OCI-LY3 (cell line): ENCODE measurements around the gene NCKAP5.

Experiments
- EZH2phosphoT487 ChIP-seq: fragments of 200-600 bp; shearing (Covaris generic); IDR thresholded peaks from 2 replicates; pipeline ENCODE4 v1.6.1; 2018; ENCODE audit warnings: antibody characterized with exemption, mixed run types, low read depth
- TF ChIP-seq, protein P1 (sequence below): fragments of 200-600, 300-600 bp; sonication (generic); IDR thresholded peaks from 2 replicates; pipeline ENCODE4 v1.5.1; 2014; ENCODE audit warnings: antibody characterized with exemption, low read length, low read depth

DNA sequence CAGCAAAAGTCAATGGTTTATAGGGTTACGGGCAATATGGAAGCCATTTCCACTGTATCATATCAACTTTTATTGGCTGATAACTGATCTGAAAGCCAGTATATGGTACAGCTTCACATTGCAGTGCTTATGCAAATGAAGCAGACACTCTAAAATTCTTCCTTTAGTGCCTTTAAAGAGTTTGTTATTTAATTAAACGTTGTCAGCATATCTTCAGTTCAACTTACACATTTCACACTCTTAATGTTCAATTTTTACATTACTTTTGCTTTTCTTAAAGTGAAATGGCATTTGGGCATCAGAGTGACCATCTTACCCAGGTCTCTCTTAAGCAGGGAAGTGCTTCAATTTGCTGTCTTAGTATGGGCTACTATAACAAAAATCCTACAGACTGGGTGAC lies 420.1 kb downstream of the NCKAP5 start:
- TF ChIP-seq, protein P1, sequence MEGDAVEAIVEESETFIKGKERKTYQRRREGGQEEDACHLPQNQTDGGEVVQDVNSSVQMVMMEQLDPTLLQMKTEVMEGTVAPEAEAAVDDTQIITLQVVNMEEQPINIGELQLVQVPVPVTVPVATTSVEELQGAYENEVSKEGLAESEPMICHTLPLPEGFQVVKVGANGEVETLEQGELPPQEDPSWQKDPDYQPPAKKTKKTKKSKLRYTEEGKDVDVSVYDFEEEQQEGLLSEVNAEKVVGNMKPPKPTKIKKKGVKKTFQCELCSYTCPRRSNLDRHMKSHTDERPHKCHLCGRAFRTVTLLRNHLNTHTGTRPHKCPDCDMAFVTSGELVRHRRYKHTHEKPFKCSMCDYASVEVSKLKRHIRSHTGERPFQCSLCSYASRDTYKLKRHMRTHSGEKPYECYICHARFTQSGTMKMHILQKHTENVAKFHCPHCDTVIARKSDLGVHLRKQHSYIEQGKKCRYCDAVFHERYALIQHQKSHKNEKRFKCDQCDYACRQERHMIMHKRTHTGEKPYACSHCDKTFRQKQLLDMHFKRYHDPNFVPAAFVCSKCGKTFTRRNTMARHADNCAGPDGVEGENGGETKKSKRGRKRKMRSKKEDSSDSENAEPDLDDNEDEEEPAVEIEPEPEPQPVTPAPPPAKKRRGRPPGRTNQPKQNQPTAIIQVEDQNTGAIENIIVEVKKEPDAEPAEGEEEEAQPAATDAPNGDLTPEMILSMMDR, result no peak
- no peak for TF ChIP-seq EZH2phosphoT487
